ENCODE results near the gene FILIP1.
A peak's percentile ranks its signal among the peaks of the same experiment; 100 is the strongest.

FILIP1 gene

DNA sequence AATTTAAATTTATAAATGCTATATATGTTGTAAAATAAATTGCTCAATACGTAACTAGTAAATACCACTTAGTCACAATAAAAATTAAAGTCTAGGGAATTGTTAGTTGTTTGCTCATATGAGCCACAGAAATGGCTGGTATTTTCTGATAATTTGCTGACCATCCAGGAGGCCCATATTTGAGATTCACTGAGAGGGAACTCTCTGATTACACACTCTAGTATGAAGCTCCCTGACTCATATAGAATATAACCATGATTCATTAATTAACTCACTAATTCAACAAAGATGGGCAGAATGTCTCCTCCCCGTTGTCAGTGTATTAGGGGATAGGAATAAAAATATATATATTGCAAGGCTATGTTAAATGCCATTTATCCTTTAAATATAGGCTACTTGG, 162.4 kb downstream of the FILIP1 start:
- no peak for DNase-seq

DNA sequence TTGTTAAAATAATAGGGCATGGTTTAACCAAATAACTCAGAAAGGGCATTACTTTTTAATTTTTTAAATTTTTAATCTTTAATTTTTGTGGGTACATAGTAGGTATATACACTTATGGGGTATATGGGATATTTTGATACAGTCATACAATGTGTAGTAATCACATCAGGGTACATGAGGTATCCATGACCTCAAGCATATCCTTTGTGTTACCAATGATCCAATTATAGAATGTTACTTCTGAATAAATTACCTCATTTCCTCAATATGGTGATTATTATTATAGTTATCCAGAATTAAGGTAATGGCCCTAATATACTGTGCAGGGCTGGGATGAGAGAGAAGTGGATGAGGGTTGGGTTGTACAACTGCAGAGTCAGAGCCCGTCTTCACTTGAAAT, 163.9 kb downstream of the FILIP1 start:
- DNase-seq = no peak

DNA sequence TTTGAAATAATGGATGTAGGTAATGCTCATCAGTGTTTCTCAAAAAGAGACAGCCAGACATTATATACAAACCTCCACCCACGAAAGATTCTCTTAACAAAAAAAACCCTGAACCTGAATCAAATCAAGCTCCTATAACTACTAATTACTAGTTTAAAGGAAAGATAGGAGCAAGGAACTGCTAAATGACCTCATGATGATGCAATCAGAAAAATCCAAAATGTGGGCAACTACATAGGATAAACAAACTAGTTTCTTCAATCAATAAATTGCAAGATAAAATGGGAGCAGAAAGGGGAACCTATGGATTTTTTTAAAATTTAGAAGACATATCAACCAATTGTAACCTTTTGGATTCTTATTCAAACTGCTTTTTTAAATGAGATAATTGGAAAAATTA, 165.8 kb downstream of the FILIP1 start:
- no peak for DNase-seq

DNA sequence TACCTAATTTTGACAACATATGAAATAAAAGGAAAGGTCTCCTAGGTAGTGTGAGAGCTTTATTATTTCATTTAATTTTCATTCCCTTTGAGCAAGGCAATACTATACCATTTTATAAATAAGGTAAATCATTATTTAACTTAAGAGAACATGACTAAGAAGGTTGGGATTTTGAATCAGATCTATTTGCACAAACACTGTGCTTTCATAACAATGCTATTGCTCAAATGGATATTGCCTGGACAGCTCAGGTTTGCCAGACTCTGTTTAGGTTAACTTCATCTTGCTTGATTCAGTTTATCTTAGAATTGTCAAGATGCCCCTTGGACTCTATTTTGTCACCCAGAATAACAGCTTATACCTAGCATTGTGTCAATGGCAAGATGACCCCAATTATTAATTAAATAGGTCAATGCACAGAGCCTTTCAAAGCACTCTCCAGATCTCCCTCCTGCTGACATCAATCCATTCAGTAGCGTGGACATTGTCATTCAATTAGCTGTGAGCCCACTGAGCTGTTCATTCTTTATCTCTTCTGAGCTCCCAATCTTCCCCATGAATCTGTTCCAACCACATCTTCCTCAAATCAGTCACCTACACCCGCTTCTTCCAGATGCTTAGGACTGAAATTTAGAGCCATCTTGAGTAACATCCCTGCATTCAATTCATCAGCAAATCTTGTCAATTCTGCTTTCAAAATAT, 166.9 kb downstream of the FILIP1 start:
- DNase-seq = no peak

DNA sequence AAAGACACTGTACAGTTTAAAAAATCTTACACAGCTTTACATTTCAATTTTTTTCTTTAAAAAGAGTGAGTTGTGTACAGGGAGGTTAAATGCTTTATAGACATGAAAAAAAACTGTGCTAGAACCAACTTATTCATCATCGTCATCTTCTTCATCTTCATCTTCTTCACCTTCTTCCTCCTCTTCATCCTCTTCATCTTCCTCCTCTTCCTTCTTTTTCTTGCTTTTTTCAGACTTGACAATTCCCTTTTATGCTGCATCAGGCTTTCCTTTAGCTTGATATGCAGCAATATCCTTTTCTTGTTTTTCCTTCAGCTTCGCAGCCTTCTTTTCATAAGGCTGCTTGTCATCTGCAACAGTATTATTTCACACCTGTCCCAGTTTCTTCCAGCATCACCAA, 174.7 kb downstream of the FILIP1 start:
- DNase-seq = no peak

DNA sequence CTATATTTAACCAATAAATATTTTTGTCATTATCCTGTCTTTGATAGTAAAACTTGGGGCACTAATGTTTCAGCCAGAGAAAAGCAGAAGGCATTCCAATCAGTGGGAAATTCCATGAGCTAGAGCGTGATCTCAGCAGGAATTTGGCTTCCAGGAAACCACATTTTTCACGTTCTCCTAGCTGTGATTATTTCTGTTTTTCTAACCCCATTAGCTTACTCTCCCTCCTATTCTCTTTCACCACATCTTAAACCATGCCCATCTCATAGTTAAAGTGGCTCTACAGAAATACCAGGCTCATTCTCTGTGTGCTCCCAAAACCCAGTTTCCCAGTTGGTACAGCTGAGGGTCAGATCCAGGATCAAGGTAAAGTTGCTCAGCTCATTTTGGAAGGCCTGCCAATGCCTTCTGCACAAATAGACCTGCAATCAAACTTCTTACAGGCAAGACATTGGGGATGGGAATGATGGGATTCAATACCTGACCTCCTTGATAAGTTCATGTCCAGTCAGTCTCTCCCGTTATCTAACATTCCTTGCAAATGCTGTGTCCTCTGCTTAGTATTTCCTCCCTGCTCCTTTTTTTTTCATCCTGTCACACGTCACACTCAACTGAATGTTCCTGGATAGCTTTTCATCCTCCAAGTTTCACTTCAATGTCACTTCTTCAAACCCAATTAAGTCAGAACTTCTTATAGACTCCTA, 175.9 kb downstream of the FILIP1 start:
- no peak for DNase-seq

DNA sequence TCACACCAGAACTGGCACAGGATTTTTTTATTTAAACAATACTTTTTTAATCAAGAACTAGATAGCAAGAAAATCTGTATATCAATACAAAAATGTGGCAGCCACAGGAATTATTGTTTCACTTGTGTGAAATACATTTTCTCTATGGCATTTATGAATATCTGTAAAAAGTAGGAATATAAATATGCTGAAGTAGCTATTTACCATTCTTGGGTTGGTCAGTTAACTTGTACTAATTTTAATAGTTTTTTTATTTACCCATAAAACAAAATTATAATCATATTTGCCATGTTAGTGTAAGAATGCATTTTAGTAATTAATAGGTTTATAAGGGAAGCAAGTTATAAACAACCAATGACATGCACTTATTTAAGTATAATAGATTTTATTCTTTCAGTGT, 177.6 kb downstream of the FILIP1 start:
- DNase-seq = no peak

DNA sequence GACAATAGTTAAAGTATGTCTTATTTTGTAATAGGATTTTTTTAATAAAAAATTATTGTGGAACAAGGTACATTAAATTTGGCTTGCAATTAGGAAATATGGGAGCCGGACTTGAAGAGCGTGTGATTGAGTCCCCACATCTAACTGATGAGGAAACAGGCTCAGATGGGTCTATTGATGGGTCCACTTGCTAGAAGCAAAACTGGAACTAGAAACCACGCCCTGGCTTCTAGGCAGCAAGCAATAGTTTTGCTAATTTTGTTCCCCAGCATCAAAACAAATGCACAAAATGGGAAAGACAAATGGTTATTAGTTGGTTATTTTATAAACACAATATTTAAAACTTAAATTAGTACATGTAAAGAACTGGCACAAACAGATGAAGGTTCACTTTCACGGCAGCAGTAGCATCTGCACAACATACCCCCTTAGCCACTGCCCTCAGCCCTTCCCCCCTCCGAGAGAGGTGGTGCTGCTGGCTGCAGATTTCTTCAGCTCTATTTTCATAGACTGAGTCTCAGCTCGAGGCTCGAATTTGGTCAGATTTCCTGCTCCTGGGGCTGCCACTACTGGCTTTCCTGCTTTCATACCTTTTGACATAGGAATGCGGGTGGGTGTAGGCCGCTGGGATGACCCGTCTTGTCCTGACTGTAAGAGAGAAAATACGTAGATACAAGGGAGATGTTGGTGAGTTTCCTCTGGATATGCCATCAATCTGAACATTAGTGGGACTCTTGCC, 185.2 kb downstream of the FILIP1 start:
- no peak for DNase-seq

DNA sequence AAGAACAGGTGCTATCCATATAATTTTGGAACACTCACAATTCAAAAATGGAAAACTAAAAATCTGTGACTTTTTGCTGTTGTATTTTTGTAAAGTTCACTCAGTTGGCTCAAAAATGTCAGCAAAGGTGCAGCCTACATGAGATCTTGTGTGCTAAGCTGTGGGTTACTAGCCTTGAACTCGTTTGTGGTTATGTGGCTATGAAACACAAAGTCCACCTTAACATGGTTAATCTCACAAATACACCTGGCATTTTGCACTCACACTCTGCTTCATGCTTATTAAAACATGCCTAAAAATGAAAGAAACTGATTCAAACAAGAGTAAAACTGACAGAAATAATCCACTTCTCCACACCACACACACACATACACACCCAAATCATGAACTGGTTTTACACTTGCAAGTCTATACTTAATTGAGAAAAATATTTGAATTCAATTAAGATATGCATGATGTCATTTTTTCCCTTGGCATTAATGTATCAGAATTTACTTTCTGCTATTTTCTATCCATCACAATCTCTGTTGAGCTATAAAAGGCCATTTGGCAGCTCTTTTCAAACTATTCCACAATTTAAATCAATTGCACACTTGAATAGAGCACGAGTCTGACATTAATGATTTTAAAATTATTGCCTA, 186.1 kb downstream of the FILIP1 start:
- no peak for DNase-seq

DNA sequence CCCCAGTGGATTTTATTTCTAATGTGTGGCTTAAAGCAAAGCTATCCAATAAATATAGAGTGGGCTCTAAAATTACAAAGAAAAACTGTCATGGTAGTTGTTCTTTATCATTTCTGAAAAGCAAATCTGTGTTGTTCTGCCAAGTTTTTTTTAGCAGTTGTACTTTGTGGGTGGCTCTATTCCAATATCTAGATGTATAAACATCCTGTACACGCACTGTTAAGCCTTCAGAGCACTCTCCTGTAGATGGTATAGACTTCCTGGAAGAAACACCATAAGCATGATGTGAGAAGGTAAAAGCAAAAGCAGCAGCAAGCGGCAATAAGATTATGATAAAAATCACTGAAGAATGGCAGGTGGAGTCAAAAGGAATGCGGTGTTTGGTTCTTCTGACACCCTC, 187.5 kb downstream of the FILIP1 start:
- no peak for DNase-seq

DNA sequence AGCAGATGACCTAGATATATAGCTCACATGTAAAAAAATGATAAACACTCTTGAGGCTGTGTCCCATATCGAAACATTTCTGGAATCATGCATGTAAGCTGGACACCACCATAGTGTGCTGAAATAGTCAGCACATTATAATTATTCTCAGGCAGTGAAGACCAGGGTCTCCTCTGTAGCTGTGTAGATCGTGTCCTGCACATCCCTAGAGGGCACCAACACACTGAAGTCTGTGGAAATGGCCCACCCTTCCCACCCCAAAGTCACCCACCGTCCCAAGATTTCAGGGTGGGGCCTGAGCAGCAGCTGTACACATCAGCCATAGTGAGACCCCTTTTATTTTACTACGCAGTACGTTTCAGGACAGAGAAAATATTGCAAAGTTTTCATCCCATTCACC, 188.0 kb downstream of the FILIP1 start:
- no peak for DNase-seq

DNA sequence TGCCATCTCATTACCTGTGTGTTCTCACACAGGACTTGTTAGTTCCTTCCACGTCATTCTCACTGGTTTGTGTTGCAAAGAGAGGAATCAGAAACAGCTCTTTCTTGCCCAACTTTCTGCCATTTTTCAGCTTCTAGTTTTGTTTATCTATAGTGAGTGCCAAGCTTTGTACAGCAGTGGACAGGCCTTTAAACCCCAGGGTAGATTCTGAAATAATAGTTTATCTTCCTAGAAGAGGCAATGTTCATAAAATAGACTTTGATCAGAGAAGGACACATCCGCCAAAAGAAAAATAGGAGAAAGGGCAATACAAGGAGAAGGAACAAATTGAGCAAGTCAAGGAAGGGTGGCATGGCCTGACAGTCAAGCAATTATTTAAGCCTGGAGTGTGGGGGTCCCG, 191.3 kb downstream of the FILIP1 start:
- no peak for DNase-seq

DNA sequence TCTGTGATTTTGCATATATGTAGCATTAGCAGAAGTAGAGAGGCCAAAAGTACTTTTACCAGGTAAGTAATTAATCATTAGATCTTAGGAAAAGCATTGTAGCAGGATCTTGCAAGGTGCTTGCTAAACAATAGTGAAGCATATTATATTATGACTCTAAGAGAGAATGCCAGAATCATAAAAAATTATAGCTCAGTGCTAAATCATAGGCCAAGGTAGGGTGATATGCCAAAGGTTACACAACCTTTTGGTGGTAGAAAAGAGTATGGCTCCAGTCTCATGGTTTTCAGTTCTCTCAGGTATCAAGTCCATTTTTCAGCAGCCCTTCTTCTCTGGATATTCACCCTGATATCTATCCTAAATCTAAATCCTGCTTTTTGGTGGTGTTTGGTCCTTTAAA, 192.1 kb downstream of the FILIP1 start:
- DNase-seq = no peak

DNA sequence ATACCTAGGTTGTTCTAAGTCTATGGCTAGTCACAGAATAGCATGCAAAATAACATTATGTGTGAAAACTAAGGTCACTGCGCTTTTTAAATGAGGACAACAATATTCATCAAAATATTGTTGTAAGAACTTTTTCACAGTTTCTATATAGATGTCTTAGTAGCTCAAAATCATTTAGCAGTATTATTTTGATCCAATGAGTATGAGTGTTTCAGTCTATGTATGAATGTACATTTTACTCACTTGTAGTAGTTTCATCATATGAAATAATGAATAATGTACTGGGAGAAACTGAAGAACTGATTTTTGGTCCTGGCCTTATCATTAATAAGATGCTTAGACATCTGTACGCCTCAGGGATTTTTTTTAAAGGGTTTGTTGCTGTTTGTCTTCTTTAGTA, 192.5 kb downstream of the FILIP1 start:
- no peak for DNase-seq

DNA sequence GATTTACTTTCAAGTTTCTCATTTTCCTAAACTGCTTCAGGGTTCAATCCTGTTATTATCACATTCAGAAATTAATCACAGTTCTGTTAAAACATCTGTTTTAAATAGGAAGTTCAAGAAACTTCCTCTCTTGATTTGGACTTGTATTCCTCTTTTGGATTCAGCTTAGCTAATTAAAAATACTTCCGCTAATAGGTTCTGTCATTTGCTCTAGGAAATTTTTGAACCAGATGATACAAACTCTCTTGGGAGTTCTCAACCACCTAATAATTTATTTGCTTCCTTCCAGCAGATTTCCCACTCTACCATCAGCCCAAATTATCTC, 193.1 kb downstream of the FILIP1 start:
- no peak for DNase-seq

DNA sequence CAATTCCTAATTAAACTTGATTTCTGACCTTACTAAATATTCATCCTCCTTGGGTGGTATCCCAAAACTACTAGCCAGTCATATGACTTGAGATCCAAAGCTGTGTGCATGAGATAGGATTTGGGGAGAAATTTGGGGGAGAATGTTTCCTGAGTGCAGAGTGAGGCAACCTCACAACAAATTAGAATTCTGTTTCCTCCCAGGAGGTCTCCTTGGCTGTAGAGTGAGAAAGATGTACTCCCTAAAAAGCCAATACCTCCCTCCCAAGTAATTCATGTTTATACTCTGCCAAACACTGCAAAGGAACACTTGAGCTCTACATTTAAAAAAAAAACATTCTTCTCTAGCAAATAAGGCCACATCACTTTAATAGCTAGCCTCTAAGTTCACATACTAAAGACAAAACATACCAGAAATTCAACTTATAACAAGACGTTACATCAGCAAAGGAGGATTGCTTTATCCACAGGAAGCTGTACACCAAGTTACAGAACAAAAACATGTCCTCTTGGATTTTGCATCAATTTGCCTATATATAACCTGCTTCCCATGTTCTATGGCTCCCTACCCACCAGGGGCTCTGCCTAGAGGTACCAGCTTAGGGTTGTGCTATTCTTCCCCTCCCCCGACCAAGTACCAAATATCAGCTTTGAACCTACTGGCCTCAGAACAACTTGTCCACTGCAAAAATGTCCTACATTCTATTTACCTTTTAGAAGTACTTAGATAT, 193.6 kb downstream of the FILIP1 start:
- no peak for DNase-seq

DNA sequence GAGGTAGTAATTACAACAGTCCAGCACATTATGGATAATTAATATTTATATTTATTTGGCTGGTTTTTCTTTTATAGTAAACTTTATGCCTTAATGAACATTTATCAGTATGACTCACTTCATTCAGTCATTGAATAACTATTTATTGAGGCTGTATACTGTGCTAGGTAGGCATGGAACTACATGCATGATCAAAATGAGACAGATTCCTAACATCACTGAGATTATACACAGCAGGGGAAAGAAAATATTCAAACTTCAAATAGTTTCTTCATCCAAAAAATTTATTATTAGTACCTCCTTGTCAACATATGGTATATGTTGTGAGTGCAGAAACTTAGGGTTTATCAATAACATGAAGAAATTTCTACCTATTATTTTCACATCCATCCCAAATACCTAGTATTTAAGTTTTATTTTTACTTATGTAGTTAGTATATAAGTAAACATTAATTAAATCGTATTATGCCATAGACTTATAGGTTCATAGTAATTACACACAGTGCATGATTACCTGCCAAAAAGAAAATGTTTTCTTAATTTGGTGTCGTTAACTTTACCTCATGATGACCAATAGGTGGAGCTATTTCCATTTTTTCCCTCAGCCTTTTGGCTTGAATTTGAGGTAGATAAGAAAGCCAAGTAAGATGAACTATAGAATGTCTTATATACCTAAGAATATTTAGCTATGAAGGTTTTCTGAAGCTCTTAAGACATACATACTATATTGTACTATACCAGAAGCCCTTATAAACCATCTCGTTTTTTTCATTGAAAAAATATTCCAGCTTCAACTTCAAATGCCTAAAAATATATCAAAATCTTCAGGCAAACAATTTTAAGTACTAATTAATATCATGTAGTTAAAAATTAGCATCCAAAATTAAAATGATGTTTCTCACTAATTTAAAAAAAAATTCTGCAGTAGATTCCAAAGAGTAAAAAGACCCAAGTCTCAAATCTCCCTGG, 196.5 kb downstream of the FILIP1 start:
- peak; percentile 73 for DNase-seq

DNA sequence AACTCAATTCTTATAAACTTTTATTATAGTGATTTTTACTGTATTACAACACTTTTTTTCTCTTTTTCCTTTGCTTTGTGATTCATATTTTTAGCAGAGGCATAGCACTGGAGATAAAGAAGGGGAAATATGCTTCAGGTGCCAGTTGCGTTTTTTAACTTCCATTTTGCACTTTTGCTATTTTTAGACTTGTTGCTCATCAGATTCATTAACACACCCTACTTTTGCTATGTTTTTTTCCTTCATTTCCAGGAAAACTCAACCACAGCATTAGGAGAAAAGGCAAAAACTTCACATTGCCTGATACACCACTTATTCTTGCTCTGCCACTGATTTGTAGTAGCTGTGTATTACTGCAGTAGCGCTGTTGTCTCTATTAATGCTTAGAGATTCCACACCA, 201.0 kb downstream of the FILIP1 start:
- DNase-seq = no peak

DNA sequence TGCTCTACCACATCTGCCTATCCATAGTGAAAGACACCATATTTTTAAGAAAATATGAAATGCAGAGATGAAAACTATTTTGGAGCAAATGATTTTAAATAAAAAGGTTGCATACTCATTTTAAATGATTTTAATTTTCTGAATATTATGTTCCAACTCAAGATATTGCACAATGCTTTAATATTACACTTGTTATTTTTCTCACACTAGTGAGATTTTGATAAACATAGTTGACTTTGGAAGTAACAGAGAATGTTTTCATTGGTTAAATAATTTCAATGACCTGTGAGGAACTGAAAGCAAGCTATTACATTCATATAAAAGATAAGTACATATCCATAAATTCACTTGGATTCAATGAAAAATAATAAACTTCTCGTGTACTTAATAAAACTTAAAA, 201.9 kb downstream of the FILIP1 start:
- no peak for DNase-seq

DNA sequence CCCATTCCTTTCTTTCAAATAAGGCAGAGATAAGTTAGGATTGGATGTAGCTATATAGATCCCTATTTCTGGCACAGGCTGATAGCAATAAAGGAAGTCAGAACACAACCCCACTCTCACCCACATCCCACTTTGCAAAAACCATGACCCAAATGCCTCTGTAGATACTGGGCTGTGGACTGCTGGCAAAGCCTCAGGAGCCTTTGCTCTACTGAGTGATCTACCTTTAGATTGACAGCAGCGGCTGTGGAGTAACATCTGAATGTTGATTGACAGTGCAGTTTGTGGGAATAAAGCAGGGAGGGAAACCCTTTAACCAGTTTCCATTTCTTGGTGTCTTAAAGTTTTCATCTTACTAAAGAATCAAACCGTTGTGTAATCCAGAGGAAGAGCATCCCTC, 202.3 kb downstream of the FILIP1 start:
- no peak for DNase-seq

DNA sequence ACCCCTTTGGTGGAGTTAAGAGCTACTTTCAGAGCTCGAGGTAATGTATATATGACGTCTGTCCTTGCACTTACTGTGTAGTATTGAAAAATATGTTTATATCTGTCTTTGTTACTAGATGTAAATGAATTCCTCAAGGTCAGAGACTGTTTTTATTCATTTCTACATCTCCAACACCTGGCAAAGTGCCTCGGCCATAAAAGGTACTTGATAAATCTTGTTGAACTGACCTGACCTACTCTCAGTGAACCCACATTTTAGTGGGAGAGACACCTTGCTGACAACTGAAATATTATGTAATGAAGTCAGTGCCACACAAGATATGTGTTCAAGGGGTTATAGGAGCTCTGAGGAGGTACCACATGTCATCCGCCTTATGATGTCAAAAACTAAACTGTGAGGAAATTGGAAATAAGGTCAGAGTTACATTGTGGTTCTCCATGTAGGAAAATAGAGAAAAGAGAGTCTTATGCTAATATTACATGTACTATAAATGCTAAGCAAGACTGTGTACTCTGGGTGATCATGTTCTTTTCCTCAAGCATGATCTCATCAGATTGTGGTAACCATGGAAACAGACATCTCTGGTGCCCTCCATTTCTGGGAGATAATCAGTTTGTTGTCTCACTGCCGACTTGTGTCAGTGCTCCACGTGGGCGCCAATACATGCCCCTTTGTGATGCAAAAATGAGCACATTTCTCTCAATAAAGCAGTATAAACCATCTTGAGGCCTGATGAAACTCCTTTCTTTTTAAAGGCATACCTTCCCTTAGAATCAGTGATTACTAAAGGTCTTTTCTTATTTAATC, 203.3 kb downstream of the FILIP1 start:
- no peak for DNase-seq
